ENCODE results near the gene MBD3.
"Not testable (repeated sequence)": the region's sequence is repeated elsewhere in the genome, so short reads cannot be mapped to it uniquely, and the experiment has no call there.

The MBD3 gene, protein sequence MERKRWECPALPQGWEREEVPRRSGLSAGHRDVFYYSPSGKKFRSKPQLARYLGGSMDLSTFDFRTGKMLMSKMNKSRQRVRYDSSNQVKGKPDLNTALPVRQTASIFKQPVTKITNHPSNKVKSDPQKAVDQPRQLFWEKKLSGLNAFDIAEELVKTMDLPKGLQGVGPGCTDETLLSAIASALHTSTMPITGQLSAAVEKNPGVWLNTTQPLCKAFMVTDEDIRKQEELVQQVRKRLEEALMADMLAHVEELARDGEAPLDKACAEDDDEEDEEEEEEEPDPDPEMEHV

DNA sequence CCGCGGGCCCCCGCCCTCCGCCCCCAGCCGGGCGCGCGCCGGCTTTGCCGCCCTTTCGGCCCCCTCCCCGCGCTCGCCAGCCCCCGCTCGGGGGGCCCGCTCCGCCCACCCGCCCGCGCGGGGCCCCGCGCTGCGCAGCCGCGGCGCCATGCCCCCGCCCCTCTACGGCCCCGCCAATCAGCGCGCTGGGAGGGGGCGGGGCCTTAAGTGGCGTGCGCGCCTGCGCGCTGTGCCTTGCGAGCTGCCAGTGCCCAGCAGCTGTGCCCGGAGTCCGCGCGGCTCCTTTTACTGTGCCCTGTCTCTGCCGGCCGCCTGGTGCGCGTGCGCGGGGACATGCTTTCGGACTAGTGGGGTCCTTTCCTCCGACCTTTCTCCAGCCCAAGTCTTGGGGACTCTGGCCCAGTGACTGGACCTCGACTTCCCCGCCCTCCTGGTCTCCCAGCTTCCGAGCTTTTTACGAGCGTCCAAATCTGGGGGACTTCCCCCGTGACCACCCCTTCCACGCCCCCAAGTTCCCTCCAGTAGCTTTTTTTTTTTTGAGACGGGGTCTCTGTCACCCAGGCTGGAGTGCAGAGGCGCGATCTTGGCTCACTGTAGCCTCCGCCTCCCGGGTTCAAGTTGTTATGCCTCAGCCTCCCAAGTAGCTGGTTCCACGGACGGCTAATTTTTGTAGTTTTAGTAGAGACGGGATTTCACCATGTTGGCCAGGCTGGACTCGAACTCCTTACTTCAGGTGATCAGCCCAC is at the start of gene MBD3:
Gene MBD3 (minus strand): TSS at position 111 of the 746 bp plus-strand sequence. CDS start 234 bp downstream, outside the sequence.
- DNase-seq: peak; percentile 90

DNA sequence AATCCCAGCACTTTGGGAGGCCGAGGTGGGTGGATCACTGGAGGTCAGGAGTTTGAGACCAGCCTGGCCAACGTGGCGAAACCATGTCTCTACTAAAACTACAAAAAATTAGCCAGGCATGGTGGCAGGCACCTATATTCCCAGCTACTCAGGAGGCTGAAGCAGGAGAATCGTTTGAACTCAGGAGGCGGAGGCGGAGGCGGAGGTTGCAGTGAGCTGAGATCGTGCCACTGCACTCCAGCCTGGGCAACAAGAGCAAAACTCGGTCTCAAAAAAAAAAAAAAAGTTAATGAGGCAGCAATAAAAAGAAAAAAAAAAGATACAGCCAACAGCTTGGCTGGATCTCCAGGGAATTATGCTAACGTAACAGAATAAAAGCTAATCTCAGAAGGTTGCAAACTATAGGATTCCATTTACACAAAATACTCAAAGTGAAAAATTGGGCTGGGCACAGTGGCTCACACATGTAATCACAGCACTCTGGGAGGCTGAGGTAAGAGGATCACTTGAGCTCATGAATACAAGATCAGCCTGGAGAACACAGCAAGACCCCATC is 48.3 kb upstream of the MBD3 start:
- DNase-seq: not testable (repeated sequence)

DNA sequence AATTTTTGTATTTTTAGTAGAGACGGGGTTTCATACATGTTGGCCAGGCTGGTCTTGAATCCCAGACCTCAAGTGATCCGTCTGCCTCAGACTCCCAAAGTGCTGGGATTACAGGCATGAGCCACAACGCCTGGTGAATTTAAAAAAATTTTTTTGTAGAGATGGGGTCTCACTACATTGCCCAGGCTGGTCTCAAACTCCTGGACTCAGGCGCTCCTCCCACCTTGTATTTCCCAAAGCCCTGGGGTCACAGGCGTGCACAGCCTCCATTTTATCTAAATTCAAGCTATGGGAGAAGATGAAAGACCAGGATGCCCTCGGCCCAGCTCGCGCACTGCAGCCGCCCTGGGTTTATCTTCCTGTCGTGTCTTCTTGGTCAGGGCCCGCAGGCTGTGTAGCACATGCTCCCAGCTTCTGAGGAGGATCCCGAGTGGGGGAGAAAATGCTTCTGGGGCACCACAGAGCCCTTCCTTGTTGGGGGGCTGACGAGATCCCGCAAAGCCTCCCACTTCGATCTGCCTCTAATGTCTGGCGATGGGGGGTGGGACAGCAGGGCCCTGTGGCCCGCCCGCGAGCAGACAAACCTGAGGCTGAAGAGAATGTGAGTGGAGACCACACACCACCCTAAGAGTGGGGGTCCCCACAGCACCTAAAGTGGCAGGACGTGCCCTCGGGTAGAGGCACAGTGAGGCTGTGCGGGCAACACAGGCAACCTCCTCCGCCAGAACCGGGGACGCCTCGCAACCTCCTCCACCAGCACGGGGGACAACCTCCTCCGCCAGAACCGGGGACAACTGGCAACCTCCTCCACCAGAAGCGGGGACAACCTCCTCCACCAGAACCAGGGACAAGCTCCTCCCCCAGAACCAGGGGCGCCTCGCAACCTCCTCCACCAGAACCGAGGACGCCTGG is 43.9 kb upstream of the MBD3 start:
- no peak for DNase-seq

DNA sequence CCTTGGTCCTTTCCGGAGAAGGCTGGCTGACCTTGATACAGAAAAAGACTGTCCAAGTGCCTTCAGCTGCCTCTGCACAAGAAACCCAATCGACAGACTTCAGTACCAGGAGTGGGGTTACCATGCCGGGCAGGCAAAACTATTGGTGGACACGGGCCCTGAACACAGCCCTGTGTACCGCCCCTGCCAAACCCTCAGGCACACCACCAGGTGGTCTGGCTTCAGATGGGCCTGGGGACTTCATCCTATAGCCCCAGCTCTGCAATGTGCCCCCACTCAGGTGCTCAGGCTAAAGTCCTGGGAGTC is 42.2 kb upstream of the MBD3 start:
- no peak for DNase-seq

DNA sequence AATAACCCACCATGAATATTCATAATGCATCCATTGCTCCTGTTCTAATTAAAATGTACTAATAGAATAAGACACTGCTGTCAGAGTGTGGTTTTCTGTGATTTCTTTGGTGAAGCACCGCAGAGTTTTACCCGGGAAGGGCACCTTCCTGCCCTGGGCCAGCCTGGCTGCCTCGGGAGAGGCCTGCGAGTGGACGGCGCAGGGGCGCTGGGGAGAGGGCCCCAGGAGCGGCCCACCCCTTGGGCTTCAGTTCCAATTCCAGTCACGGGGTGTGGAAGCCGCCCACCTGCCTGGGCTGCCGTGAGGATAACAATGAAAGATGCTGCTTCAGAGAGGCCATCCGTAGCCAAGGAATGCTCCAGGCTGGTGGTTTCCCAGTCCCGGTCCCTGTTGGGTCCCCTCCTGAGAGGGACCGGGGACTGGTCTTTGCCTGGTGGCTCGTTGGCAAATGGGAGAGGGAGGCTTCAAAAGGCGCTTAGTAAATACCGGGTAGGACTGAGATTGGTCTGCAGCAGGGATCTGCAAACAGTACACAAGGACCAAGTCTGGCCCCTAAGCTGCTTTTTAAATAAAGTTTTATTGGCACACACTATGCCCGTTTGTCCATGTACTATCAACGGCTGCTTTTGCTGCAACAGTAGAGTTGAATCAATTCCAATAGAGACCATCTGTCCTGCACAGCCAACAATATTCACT is 41.7 kb upstream of the MBD3 start:
- no peak for DNase-seq

DNA sequence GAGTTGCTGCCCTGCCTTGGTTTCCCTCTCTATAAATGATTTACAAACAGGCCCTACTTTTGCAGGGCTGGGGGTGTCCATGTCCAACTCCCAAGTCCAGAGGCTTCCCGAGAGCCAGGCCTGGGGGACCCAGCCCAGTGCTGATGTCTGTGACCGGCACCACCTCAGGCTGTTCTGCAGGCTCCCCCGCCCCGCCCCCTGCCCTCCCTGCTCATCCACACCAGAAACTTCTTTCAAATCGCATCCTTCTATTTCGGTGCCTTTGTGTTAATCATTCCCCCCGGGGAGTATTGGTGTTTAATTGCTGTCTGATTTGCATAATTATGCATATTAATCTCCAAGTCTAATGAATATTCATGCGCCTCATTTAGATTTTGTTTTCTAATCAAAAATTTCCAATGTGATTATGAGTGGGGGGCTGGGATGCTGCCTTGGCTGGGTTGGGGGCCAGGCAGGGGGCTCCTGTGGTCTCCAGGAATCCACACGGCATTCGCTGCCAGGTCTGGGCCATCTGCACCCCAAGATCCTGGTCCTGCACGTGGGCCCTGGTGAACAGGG is 40.7 kb upstream of the MBD3 start:
- DNase-seq: no peak

DNA sequence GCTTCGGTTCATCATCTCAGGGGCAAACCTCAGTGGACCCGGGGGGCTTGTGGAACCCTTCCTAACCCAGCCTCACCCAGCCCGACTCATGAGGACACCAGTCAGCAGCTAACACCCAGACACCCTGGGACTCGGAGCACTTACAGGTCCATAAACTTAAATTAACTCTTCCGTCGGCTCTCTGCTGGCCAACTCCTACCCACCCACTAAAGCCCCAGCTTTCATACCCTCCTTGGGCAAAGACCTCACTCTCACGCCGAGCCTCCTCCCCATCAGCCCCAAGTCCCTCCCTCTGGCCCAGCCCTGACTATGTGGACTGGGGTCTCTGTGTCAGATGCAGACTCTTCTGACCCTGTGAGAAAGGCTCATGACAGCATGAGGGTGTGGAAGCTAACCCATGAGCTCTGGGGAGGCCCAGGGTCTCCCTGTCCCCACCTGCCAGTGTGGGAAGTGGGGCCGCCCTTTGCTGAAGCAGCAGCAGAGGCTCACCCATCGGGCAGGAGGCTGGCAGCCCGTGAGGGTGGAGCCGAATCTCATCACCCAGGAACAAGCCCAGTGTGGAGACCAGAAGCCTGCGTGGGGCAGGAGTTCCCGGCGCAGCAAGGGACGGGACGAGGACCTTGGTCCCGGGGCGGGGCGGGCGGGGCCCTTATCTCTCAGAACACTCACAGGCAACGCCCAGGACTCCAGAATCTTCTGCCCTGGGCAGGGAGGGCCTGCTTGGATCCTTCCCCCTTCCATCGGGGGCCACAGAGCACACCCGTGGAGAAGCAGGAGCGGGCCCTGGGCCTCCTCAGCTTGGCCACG is 40.0 kb upstream of the MBD3 start:
- DNase-seq: no peak

DNA sequence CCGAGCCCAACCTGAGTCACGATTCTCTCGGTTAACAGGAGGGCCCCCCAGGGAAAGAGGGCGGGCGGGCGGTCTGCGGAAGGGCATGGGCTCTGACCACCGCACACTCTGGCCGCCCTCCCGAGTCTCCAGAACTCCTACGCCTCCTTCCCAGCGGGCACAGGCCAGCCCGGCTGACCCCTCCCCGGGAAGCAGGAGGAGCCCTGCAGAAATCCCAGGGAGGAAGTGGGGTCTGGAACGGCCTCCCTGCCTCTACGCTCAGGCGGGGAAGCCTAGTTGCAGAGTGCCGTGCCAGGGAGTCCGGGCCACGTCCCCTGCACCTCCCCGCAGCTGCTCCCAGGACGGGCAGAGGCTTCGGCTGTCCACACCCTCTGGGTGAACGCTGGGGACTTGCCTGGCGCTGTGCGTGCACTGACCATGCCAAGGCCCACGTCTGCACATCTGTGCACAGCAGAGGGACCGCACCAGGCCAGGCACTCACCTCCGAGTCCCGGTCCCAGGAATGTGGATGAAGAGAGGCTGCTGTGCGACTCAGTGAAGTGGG is 39.0 kb upstream of the MBD3 start:
- DNase-seq: no peak

DNA sequence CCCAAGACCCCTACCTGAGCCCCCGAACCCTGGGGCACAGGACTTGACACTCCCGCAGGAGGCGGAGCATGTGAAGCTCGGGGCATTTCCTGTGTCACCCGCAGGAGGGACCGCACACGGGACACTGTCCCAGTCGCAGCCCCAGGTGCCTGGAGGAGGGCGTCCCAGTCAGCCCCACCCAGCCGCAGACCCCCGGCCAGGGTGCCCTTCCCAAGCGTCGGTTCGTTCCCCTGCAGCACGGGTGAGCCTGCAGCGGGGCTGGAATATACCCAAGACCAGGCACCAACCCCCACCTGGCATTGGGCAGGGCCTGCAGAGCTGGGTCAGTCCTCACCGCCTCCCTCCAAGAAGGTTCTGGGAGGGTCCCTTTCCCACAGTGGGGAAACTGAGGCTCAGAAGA is 38.1 kb upstream of the MBD3 start:
- no peak for DNase-seq

DNA sequence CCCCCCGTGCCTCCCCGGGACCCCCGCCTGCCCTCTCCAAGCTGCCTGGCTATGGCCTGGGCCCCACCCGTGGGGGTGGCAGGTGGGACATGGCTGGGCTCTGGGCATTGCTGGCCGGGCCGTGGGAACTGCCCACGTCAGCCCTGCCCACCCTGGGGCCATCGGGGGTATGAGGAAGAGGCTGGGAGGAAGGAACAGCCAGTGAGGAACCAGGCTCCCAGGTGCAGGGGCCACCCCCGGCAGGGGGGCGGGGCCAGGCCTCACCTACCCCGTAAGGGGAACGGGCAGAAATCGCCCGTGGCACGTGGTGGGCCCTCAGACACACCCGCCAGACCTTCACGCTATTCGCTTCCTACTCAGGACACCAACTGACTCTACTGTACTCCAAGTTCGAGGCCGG is 37.3 kb upstream of the MBD3 start:
- no peak for DNase-seq

DNA sequence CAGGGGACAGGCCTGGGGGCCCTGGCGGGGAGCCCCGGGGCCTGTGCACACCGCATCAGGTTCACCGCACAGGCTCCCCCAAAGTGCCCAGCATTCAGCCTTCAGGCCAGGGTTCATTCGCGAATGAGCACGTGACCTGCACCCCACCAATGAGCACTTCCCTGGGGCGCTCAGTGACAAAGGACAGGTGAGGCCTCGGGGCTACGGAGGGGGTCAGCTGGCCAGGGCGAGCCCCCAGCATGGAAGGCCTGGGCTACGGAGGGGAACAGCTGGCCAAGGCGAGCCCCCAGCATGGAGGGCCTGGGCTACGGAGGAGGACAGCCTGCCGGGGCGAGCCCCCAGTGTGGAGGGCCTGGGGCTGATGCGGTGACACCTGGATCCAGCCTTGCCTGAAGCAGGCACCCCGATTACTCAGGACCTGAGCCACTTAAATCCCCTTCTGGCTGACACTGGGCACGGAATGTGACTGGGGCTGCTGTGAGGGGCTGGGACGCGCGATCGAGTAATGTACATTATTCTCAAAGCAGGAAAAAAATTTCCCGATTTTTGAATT is 36.7 kb upstream of the MBD3 start:
- DNase-seq: no peak

DNA sequence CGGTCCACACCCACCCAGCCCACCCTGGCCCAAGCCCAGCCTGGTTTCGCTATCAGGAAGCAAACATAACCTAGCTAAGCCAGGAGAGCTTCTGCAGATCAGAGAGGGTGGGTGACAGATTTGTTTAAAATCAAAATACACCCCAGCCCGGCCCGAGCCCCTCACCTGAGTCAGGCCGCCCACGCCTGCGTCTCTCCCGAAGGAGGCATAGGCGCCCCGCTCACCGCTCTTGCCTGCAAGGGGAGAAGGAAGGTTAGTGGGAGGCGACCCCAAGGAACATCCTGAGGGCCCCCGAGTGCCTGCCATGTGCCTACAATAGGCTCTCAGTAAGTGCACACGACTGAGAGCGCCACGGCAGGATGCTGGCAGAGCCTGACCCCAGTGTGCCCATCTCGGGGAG is 34.5 kb upstream of the MBD3 start:
- no peak for DNase-seq

DNA sequence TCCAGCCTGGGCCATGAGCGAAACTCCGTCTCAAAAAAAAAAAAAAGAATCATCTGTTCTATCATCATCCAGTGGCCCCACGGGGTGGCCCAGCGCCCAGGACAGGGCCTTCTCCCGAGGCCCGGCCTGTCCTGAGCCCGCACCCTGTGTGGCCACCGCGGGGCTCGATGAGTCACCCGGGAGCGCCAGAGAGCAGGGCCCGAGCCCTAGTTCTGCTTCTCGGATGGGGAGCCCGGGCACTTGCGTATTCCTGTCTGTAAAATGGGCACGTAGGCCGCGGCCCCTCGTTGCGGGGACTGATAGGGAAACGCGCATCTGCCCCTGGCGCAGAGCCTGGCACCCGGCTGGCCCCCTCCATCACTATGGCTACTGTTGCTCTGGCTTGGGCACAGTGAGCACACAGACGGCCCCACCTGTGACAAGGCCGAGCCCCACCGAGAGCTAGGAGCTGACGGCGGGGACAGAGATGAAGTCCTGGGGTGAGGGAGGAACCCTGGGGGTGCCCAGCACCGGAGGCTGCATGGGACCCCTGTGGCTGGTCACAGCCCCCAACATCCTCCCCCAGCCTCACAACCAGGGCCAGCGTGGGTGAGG is 33.8 kb upstream of the MBD3 start:
- no peak for DNase-seq

DNA sequence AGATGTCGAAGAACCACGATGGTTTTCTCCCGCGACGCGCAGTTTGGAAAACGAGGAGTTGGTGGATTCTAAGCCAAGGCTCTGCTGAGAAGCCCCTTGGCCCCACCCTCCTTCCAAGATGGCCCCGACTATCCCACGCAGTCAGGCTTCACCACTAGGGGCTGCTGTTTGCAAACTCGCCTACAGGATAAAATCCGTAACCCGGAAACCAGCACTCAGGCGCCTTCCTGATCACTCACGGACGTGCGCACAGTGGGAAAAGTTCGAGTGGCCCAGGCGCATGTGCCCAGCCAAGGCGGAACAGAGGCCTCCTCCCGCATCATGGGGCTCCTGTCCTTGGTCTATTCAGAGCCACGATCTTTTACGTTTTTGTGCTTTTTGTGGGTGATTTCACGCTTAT is 31.8 kb upstream of the MBD3 start:
- peak; percentile 56 for DNase-seq

DNA sequence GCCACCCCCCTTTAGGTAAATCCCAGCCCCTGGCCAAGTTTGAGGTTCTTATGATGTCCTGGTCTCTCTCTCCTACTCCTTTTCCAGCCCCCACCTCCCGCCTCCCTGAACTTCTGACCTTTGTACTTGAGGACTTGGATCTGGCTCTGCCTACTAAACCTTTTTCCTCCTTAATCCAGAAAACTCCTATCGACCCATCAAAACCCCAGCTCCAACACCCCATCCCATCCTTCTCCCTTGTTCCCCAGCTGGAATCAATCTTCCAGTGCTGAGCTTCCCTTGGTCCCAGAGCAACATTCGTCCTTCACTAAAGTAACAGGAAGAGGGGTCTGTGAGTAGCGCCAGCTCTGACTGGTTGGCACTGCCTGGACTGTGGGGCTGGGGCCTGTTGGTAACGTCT is 29.9 kb upstream of the MBD3 start:
- no peak for DNase-seq

DNA sequence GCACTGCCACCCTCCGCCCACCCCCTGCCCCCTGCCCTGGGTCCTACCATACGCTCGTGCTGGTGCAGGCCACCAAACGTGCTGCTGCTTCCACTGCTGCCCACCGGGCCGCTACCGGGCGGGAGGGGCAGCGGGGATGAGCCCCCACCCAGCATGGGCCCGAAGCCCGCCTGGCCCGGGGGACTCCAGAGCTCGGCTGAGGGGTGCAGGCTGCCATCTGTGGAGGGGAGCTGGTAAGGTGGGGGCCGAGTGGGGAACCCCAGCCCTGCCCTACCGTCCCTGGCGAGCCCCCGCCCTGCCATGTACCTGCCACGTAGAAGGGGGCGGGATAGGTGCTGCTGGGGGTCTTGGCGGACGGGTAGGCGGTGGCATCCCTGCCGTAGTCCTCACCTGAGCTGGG is 29.3 kb upstream of the MBD3 start:
- DNase-seq: no peak

DNA sequence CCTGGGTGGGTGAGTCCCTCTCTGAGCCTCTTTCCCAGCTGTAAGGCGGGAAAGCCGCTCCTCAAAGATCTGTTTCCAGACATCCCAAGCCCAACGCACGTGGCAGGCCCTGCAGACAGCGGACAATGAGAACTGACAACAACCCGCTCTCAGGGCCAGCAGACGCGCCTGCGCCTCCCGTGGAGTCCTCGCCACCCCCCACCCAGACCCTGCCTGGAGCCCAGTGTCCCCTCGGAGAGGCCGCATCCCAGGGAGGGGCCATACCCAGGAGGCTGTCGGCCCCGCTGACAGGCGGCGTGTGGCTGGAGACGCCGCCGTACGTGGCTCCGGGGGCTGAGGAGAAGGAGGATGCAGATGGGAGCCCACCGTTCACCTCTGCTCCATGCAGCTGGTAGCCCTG is 28.9 kb upstream of the MBD3 start:
- DNase-seq: no peak

DNA sequence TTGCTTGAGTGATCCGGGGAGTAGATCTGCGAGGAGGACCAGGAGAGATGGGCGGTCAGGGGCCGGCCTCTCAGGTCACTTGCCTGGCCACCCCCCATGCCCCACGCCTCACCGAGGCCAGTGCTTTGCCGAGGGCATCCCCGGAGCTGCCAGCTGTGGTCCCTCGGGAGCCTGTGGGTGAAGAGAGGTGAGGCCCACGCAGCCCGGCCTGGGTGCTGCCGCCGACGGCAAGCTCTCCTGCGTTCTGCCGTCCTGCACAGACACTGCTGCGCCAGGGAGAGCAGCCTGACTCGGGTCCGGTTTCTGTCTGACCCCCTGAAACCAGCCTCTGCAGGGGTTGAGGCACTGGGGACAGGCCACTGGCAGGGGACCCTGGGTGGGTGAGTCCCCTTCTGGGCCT is 28.4 kb upstream of the MBD3 start:
- DNase-seq: no peak

DNA sequence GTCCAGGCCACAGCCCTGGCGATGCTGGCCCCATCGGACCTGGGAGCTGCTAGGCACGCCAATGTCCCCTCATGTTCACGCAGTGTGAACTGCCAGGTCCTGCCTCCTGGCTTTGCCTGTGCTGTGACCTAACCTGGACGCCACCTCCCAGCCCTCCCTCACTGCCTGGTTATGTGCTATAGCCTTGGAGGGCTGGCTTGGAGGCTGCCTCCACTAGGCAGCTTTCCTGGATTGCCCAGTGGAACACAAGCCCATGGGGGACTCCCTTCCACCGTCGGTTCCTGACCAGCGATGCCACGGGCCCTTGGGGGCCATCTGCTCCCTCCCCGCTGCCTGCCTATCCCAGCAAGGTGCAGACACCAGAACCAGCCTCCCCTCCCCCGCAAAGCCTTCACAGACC is 27.8 kb upstream of the MBD3 start:
- no peak for DNase-seq

DNA sequence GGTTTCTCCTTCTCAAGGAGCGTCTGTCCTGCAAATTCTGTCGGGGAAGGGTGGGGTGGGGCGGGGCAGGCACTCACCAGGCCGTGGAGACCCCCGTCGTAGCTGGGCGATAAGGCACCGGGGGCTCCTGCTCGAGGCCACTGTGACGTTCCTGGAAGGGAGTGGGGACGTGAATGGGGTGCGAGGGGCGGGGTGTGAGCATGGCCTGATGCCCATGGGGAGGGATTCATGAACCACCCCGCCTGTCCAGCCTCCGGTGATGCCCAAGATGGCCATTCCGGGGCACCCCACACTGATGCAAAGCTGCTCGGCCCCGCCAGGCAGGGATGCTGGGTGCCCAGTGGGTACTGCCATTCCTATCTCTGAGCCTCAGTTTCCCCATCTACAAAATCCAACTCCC is 27.0 kb upstream of the MBD3 start:
- DNase-seq: no peak

DNA sequence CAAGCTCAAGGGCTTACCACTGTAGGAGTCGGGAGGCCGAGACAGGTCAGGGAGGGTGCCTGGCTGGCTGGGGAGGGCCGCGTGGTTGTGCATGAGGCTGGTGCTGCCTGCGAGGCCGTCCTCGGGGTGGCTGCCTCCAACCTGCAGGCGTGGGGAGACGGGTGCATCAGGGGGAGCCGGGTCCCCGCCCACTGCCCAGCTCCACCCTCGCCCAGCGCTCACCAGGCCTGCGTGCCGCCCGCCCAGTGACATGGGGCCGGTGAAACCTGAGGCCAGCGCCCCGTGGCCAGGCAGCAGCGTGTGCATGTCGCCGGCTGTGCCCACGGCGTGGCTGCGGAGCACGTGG is 26.4 kb upstream of the MBD3 start:
- no peak for DNase-seq

Measured in CD4-positive, alpha-beta T cell treated with Interleukin-10 for 1 hour (primary cell).